Osteoblast (primary cell): ENCODE measurements around the gene TRAPPC8. TPM values are rescaled to one million over a fixed set of nuclear protein-coding genes. Genes with fewer than 3 reads are reported as not detected.
"Not testable (repeated sequence)": the region's sequence is repeated elsewhere in the genome, so short reads cannot be mapped to it uniquely, and the experiment has no call there.

Experiments
- DNase-seq: peaks from one replicate; pipeline ENCODE4 v3.0.0; 2011; ENCODE audit warnings: low spot score, mixed read lengths; ENCODE audit not compliant: insufficient read length; ENCODE audit errors: missing footprints
- H2AFZ ChIP-seq: 2 replicates; pipeline ENCODE4 v1.6.0; 2011; ENCODE audit warnings: mild to moderate bottlenecking, low read length
- H3K27ac ChIP-seq: 2 replicates; pipeline ENCODE4 v1.5.1; 2011; ENCODE audit warnings: mild to moderate bottlenecking, low read depth, low read length, moderate library complexity
- H3K27me3 ChIP-seq: 2 replicates; pipeline ENCODE4 v1.6.0; 2012; ENCODE audit warnings: mild to moderate bottlenecking, control low read depth, inconsistent platforms, low read length, moderate library complexity; ENCODE audit not compliant: insufficient read depth
- H3K36me3 ChIP-seq: 2 replicates; pipeline ENCODE4 v1.5.1; 2011; ENCODE audit warnings: mild to moderate bottlenecking, low read length, control low read depth, moderate library complexity; ENCODE audit not compliant: insufficient read depth
- H3K4me1 ChIP-seq: 2 replicates; pipeline ENCODE4 v1.5.1; 2011; ENCODE audit warnings: mild to moderate bottlenecking, low read length, control low read depth, moderate library complexity; ENCODE audit not compliant: insufficient read depth
- H3K4me2 ChIP-seq: 2 replicates; pipeline ENCODE4 v1.6.0; 2011; ENCODE audit warnings: mild to moderate bottlenecking, low read length; ENCODE audit not compliant: insufficient read depth
- H3K4me3 ChIP-seq: fragments of 200-600 bp; sonication (generic); 3 replicates; pipeline ENCODE4 v1.5.1; 2012; ENCODE audit warnings: mild to moderate bottlenecking, low read length, inconsistent platforms; ENCODE audit not compliant: insufficient read depth
- H3K79me2 ChIP-seq: 2 replicates; pipeline ENCODE4 v1.6.0; 2012; ENCODE audit warnings: mild to moderate bottlenecking, low read length, control low read depth, inconsistent platforms; ENCODE audit not compliant: insufficient read depth
- H3K9me3 ChIP-seq: 2 replicates; pipeline ENCODE4 v1.5.1; 2011; ENCODE audit warnings: low read depth, low read length, control low read depth
- H4K20me1 ChIP-seq: 2 replicates; pipeline ENCODE4 v1.6.0; 2012; ENCODE audit warnings: mild to moderate bottlenecking, low read length, control low read depth; ENCODE audit not compliant: insufficient read depth
- CTCF ChIP-seq: IDR thresholded peaks from 2 replicates; pipeline ENCODE4 v1.5.1; 2011; ENCODE audit warnings: mild to moderate bottlenecking, low read depth, low read length, moderate library complexity; ENCODE audit errors: extremely low read depth
- total RNA-seq: library from RNA; depleted of rRNA; stranded (reverse); fragments of >200 nt; gene quantifications from 2 replicates; pipeline ENCODE4 v1.2.3, GENCODE V29; 2012

The TRAPPC8 gene
- total RNA-seq, 1 donor, result 47.0 TPM

- no peak overlapping the region for H3K4me3 ChIP-seq
- no peak for TF ChIP-seq CTCF
- no peaks in the 10 kb centered on the region for H3K4me1 ChIP-seq
- DNase-seq, result no peak
- H3K27ac ChIP-seq, result no peak overlapping the region
- no peaks in the 10 kb centered on the region for H3K9me3 ChIP-seq
- no peaks in the 10 kb centered on the region for H3K79me2 ChIP-seq
- no peak overlapping the region for H3K4me2 ChIP-seq
- H4K20me1 ChIP-seq, result no peaks in the 10 kb centered on the region
- no peaks in the 10 kb centered on the region for H3K27me3 ChIP-seq
- H2AFZ ChIP-seq, result no peak overlapping the region
- H3K36me3 ChIP-seq, result no peaks in the 10 kb centered on the region
These were observed 121.3 kb downstream of the TRAPPC8 start for GRCh38 chr18:31821545-31822171.

GRCh38 chr18:31819925-31820229 lies 123.1 kb downstream of the TRAPPC8 start:
- H3K36me3 ChIP-seq, result no peaks in the 10 kb centered on the region
- H4K20me1 ChIP-seq, result no peaks in the 10 kb centered on the region
- H3K4me3 ChIP-seq, result no peak overlapping the region
- no peak for TF ChIP-seq CTCF
- H3K4me2 ChIP-seq, result no peak overlapping the region
- no peaks in the 10 kb centered on the region for H3K79me2 ChIP-seq
- no peak overlapping the region for H2AFZ ChIP-seq
- no peaks in the 10 kb centered on the region for H3K4me1 ChIP-seq
- no peak overlapping the region for H3K27ac ChIP-seq
- H3K27me3 ChIP-seq, result no peaks in the 10 kb centered on the region
- H3K9me3 ChIP-seq, result no peaks in the 10 kb centered on the region
- DNase-seq, result no peak

- TF ChIP-seq CTCF, result peak; percentile 78
These were observed 123.6 kb downstream of the TRAPPC8 start for GRCh38 chr18:31819106-31819924.

GRCh38 chr18:31814132-31814531 lies 128.8 kb downstream of the TRAPPC8 start:
- no peak for DNase-seq
- TF ChIP-seq CTCF, result no peak
- no peaks in the 10 kb centered on the region for H3K79me2 ChIP-seq
- H2AFZ ChIP-seq, result no peak overlapping the region
- H3K4me3 ChIP-seq, result no peak overlapping the region
- no peaks in the 10 kb centered on the region for H3K9me3 ChIP-seq
- H3K27ac ChIP-seq, result no peak overlapping the region
- no peaks in the 10 kb centered on the region for H3K36me3 ChIP-seq
- H3K4me2 ChIP-seq, result no peak overlapping the region
- no peaks in the 10 kb centered on the region for H3K27me3 ChIP-seq
- H4K20me1 ChIP-seq, result no peaks in the 10 kb centered on the region
- H3K4me1 ChIP-seq, result no peaks in the 10 kb centered on the region

More at GRCh38 chr18:31819106-31819924, 123.6 kb downstream of the TRAPPC8 start:
- Histone ChIP-seq H3K27ac (no peak overlapping the region), H3K79me2 (no peaks in the 10 kb centered on the region), H3K4me1 (no peaks in the 10 kb centered on the region), H3K9me3 (no peaks in the 10 kb centered on the region), H3K4me2 (no peak overlapping the region), H2AFZ (no peak overlapping the region), H3K36me3 (no peaks in the 10 kb centered on the region), H3K27me3 (no peaks in the 10 kb centered on the region), H3K4me3 (no peak overlapping the region), H4K20me1 (no peaks in the 10 kb centered on the region)
- DNase-seq, result no peak

GRCh38 chr18:31810336-31811130 lies 132.4 kb downstream of the TRAPPC8 start:
- not testable (repeated sequence) for H3K4me2 ChIP-seq, H3K27ac ChIP-seq, H3K4me1 ChIP-seq, H3K79me2 ChIP-seq, H3K4me3 ChIP-seq, H3K9me3 ChIP-seq, H2AFZ ChIP-seq, H4K20me1 ChIP-seq, DNase-seq, H3K36me3 ChIP-seq, H3K27me3 ChIP-seq
